Bronchial epithelial cell (primary cell): ENCODE results near the gene KAZN. TPM values are rescaled to one million over a fixed set of nuclear protein-coding genes. Genes with fewer than 3 reads are reported as not detected.

Experiments
- DNase-seq: peaks from one replicate; pipeline ENCODE4 v3.0.0-alpha.2; 2010; ENCODE audit warnings: low read depth
- FAIRE-seq: peaks from 2 replicates; lab custom pipeline; 2011; peaks lifted over from hg19 to GRCh38; lab: Jason Lieb, UNC
- H3K27me3 ChIP-seq: 2 replicates; pipeline ENCODE4 v1.5.1; 2011; ENCODE audit warnings: low read length; ENCODE audit not compliant: control insufficient read depth, insufficient read depth
- H3K36me3 ChIP-seq: 2 replicates; pipeline ENCODE4 v1.5.1; 2011; ENCODE audit warnings: low read length; ENCODE audit not compliant: control insufficient read depth, insufficient read depth
- H3K4me3 ChIP-seq: 2 replicates; pipeline ENCODE4 v1.5.1; 2011; ENCODE audit warnings: mild to moderate bottlenecking, low read depth, low read length, control low read depth
- total RNA-seq: library from RNA; depleted of rRNA; stranded (reverse); fragments of >200 nt; gene quantifications from 2 replicates; pipeline ENCODE4 v1.2.1, GENCODE V29; 2014
- TF ChIP-seq, protein P1 (sequence below): IDR thresholded peaks from 2 replicates; pipeline ENCODE4 v1.5.1; 2011; ENCODE audit warnings: mild to moderate bottlenecking, moderate library complexity, low read length, control low read depth, inconsistent platforms; ENCODE audit not compliant: insufficient read depth, severe bottlenecking

The KAZN gene
- total RNA-seq, 1 donor from 2014 or later, result 4.7 TPM

DNA sequence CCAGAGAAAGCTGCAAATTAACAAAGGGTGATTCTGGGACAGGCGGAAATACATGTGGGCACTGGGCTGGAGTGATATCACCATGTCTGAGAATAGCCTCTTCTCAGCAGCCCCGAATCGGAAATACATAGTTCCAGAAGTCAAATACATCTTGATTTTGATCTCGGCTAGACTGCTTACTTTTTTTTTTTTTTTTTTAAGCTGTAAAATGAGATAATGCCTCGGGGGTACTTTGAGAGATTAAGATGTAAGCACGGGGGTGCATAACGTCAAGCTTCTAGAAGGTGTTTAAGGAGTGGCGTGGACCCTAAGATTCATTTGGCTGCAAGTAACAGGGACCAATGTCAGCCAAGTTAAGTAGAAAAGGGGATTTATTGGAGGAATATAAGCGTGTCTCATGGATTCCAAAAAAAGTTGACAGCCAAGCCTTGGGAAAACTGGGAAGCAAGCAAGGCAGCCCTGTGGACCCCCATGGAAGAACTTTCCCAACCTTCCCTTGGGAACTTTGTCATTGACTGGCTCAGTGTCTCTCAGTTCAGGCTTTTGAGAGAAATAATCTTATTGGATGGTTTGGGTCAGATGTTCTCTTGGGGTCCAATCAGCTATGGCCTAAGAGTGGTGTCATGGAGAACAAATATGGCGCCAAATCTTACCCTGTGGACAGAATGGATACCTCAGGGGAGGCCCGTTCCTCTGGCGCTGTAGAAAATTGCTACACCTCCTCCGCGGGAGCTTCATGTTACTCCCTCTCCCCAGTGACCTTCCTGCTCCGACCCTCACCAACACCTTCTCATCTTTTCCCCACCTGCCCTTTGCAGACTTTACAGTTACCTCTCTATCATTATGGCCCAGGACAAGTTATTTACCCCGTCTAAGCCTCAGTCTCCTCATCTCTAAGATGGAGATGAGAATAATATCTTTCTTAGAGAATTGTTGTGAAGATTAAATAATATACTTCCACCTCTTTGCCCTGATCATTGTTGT lies 186.6 kb downstream of the KAZN start:
- no peak for DNase-seq
- FAIRE-seq, result no peak
- Histone ChIP-seq H3K27me3 (no peaks in the 10 kb centered on the region), H3K4me3 (no peak overlapping the region), H3K36me3 (no peaks in the 10 kb centered on the region)
- TF ChIP-seq, protein P1, sequence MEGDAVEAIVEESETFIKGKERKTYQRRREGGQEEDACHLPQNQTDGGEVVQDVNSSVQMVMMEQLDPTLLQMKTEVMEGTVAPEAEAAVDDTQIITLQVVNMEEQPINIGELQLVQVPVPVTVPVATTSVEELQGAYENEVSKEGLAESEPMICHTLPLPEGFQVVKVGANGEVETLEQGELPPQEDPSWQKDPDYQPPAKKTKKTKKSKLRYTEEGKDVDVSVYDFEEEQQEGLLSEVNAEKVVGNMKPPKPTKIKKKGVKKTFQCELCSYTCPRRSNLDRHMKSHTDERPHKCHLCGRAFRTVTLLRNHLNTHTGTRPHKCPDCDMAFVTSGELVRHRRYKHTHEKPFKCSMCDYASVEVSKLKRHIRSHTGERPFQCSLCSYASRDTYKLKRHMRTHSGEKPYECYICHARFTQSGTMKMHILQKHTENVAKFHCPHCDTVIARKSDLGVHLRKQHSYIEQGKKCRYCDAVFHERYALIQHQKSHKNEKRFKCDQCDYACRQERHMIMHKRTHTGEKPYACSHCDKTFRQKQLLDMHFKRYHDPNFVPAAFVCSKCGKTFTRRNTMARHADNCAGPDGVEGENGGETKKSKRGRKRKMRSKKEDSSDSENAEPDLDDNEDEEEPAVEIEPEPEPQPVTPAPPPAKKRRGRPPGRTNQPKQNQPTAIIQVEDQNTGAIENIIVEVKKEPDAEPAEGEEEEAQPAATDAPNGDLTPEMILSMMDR, result no peak

DNA sequence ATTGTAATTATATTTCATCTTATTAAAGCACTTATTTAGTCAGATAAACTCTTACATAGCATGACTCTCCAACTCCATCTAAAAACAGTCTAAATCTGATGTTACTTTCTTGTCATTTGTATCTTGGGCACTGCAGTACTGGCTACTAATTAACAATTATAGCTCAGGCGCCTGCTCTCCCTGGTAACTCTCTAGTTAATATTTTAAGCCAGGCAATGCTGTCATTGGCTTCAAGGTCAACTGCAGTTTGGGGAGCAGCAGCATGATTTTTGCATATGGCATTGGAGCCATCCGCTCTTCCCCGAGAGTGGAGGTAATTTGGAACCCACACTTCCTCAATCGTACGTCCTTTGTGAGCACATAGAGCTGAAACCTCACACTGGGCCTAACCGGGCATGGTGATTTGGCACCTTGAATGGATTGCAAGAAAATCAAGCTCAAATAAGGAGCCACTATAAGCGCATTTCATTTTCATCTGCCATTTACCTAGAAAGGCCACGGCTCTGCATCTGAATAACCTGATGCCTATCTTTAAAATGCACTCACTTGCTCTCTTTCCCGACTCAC lies 187.7 kb downstream of the KAZN start:
- H3K36me3 ChIP-seq, result no peaks in the 10 kb centered on the region
- DNase-seq, result no peak
- no peak overlapping the region for H3K4me3 ChIP-seq
- no peaks in the 10 kb centered on the region for H3K27me3 ChIP-seq
- FAIRE-seq, result no peak
- TF ChIP-seq, protein P1, result no peak

DNA sequence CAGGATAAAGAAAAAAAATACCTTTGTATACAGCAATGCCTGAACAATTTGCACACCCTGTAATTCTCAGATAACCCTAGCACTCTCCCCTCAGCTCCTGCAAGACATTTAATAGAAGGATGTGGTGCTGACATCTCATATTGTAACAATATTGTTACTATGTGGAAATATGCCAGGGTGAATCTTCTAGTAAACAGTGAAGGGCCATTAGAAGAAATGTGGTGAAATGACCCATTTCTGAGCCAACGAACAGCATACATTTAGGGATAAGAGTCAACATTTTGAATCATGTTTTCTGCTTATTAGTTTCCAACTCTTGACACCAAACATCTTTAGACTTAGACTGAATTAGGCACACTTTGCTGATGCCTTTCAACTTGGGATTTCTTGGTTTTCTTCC lies 188.2 kb downstream of the KAZN start:
- Histone ChIP-seq H3K36me3 (no peaks in the 10 kb centered on the region), H3K27me3 (no peaks in the 10 kb centered on the region), H3K4me3 (no peak overlapping the region)
- no peak for DNase-seq
- FAIRE-seq, result no peak
- TF ChIP-seq, protein P1, result no peak

DNA sequence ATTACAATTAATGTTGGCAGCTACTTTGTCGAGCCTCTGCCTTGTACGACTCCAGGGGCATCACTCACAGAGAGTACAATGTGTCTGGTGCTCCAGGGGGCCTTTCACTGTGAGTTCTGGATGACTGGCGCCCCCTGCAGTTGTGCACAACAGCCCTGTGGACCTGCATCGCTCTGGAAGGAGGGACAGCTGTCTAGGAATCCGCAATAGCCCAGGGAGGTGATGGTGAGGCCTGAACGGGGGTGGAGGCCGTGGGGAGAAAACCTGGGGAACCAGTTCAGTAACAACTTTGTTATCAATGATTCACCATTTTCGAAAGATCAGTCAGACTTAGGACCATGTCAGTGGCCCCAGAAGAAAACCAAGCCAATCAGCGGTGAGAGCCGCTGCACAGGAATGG lies 189.1 kb downstream of the KAZN start:
- DNase-seq (peak; percentile 64), FAIRE-seq (peak; percentile 23)
- no peaks in the 10 kb centered on the region for H3K27me3 ChIP-seq
- H3K36me3 ChIP-seq, result no peaks in the 10 kb centered on the region
- TF ChIP-seq, protein P1, result no peak
- H3K4me3 ChIP-seq, result no peak overlapping the region

DNA sequence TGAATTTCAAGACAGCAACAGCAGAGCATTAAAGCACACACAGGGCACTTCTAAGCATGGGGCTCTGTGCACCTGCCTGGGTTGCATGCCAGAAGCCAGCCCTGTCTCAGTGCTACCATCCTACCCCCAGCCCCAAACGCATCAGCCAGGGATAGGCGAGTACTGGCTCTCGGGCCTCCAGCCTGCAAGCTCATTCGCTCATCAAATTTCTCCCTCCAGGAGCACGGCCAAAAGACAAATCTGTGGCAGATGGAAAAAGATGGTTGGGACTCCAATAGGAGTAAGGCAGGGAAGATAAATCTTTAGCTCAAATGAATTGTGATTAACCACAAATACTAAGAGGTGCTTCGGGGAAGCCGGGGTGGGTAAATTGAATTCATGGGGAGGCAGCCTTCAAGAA lies 189.6 kb downstream of the KAZN start:
- DNase-seq (no peak), FAIRE-seq (no peak)
- no peaks in the 10 kb centered on the region for H3K27me3 ChIP-seq
- H3K4me3 ChIP-seq, result no peak overlapping the region
- no peaks in the 10 kb centered on the region for H3K36me3 ChIP-seq
- TF ChIP-seq, protein P1, result no peak
